NCI-H2081 treated with DMSO at 0.1 percent for 48 hours (cell line): Measurements from ENCODE around the gene PRDX5.

Experiments
- DNase-seq: peaks from one replicate; lab custom pipeline; 2025; lab: John Stamatoyannopoulos, UW

Gene PRDX5

DNA sequence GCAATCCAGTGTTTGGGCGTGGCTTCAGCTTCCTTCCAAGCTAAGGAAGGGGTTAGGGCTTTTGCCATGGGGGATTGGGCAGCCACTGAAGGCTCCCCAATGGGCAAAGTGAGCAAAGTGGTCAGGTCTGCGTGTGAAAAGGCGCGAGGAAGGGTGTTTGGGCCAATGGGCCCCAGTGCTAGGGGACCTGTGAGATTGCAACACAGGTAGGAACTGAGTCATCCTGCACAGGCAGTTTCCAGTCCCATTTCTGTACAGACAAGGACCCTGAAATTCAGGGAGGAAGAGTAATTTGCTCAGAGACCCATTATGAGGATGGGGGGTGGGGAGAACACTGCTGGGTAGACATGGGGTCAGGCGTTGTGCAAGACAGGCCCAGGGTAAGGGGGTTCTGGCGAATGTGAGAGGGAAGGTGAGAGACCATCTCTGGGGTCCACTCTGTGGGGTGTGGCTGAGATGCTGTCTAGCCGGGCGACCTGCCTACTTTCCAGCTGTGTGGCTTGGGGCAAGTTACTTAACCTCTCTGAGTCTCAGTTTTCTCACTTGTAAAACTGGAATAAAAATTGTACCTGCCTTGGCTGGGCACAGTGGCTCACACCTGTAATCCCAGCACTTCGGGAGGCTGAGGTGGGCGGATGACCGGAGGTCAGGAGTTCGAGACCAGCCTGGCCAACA is 29.4 kb downstream of the PRDX5 start:
- no peak for DNase-seq

- no peak for DNase-seq
Observed at GRCh38 chr11:64348383-64349024, 30.6 kb downstream of the PRDX5 start.

- DNase-seq, result no peak
Observed at GRCh38 chr11:64349025-64349387, 31.1 kb downstream of the PRDX5 start.

DNA sequence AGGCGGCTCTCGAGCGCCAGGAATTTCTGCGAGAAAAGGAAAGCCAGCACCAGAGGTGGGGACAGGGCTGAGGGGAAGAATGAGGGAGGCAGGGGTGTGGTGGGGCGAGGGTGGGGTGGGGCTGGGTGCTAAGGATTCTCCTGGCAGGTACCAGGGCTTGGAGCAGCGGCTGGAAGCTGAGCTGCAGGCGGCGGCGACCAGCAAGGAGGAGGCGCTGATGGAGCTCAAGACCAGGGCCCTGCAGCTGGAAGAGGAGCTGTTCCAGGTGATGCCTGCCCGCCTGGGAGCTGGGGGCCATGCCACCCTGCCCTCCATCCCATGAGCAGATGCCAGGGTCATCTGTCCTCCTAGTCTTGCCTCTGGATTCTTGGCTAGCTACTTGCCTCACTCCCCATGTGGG is 31.5 kb downstream of the PRDX5 start:
- DNase-seq, result no peak

- no peak for DNase-seq
Observed at GRCh38 chr11:64351136-64351631, 33.3 kb downstream of the PRDX5 start.

- peak; percentile 20 for DNase-seq
Observed at GRCh38 chr11:64352099-64352994, 34.4 kb downstream of the PRDX5 start.

- no peak for DNase-seq
Observed at GRCh38 chr11:64352995-64353714, 35.2 kb downstream of the PRDX5 start.

DNA sequence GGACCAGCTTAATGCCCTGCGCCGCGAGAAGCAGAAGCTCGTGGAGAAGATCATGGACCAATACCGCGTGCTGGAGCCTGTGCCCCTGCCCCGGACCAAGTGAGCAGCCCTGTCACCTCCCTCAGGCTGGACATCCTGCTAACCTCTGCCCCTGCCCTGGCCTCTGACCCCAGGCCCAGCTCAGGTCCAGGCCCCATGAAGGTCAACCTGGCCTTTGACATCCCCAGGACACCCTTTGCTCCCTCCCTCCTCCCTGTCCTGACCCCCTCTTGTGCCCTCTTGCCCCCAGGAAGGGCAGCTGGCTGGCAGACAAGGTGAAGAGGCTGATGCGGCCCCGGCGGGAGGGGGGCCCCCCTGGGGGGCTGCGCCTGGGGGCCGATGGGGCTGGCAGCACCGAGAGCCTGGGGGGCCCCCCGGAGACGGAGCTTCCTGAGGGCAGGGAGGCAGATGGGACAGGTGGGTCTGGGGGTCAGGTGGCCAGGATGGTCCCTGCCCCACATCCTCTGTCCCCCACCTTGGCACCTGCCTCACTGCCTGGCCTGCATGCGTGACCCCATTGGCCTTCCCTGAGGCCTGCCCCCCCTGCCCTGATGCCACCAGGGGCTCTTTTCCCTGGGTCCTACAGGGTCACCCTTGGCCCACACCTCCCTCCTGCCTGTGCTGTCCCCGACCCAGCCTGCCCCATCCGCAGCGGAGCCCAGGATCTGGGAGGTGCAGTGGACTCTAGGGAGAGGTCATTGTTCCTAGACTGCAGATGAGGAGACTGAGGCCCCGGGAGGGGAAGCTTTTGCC is 36.0 kb downstream of the PRDX5 start:
- DNase-seq, result no peak

DNA sequence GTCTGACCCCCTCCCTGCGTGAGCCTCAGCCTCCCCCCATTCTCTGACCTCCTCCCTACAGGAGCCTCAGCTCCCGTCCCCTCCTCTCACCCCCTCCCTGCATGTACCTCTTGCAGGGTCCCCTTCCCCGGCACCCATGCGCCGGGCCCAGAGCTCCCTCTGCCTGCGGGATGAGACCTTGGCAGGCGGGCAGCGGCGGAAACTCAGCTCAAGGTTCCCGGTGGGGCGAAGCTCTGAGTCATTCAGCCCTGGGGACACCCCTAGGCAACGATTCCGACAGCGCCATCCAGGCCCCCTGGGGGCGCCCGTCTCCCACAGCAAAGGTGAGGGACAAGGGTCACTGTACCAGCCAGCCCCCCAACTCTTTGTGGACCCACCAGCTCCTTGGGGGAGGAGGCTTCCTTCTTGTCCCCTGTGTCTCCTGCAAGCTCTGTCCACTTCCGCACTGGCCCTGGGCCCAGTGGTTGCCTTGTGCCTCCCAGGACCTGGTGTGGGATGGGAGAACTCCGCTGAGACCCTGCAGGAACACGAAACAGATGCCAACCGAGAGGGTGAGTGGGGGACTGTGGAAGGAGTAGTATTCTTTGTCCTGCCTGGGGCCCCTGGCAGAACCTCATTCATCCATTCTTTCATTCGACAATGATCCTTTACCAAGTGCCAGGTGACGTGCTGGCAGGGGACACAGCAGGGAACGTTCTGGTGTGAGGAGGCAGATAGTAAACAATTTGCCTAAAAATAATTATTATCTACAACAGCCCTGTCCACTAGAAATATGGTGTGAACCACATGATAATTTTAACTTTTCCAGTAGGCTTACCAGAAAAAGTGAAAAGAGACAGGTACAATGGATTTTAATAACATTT is 37.4 kb downstream of the PRDX5 start:
- peak; percentile 51 for DNase-seq

- no peak for DNase-seq
Observed at GRCh38 chr11:64356498-64357411, 38.8 kb downstream of the PRDX5 start.

DNA sequence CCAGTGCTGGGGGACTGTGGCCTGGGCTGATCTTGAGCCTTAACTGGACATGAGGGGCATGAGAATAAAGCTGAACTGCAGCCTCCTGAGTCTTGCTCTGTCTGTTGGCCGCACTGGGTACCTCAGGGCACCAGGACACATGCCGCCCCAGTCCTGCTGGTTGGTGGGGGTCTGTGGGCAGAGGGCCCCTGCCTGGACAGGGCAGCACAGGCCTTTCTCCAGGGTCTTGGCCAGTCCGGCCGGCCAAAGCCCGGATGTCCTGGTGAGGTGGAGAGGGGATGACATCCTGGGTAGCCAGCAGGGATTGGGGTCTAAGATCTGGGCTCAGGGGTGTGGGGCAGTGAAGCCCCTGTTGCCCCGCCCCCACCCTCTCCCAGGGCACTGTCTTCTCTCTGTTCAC is 39.5 kb downstream of the PRDX5 start:
- no peak for DNase-seq

GRCh38 chr11:64357904-64358535 is 40.1 kb downstream of the PRDX5 start:
- no peak for DNase-seq

DNA sequence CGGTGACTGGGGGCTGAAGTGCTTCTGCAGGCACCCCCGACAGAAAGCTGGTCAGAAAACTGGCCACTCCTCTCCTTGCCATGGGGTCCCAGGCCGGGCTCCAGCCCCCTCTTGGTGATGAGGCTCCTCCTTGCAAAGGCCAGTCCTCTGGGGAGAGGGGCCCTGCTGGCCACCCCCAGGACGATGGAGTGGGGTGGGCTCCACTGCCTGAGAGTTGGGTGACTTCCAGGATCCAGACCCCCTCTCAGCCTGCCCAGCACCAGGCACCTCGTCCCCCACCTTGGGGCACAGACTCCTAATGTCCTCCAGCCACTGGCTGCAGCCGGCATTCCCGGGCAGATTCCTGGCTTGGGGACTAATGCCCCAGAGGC is 40.6 kb downstream of the PRDX5 start:
- DNase-seq, result no peak

DNA sequence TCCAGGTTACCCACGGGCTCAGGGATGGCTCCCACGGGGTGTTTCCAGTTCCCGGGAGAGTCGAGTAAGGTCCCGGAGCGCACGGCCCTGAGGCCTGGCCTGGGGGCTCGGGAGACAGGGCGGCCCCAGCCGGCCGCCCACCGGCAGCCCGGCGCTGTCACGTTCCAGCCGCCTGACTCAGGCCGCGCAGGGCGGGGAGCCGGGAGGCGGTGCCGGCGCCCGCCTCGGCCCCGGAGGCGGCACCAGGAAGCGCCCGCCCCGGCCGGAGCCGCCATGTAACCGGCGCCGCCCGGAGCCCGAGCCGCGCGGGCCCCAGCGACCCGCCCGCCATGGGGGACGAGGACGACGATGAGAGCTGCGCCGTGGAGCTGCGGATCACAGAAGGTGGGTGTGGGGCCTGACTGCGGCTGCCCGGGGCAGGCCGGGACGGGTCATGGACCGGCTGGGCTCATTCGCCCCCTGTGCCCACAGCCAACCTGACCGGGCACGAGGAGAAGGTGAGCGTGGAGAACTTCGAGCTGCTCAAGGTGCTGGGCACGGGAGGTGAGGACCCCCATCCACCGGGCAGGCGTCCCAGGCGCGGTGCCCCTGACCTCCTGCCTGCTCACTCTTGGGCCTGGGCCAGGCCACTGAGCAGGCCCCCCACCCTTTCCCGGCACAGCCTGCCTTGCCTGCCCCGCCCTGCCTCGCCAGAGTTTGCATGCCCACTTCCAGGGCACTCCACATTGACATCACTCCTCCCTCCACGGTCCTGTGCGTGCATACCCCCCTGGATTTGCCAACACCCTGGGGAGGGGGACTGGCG is 41.2 kb downstream of the PRDX5 start, which contains the start of gene RPS6KA4:
Gene RPS6KA4 (plus strand): TSS at position 256 of the 805 bp plus-strand sequence. CDS start 74 bp downstream, at position 330.
- no peak for DNase-seq

GRCh38 chr11:64359712-64360445 is 42.0 kb downstream of the PRDX5 start:
- DNase-seq, result no peak

- DNase-seq, result no peak
Observed at GRCh38 chr11:64360448-64360921, 42.6 kb downstream of the PRDX5 start.

- DNase-seq, result no peak
Observed at GRCh38 chr11:64361659-64362058, 43.7 kb downstream of the PRDX5 start.
